Trophoblast cell (in vitro differentiated cells and primary cell): Measurements from ENCODE around the gene ADCY1.

ENCODE experiments used
- DNase-seq, 2 donors: peaks; one replicate each; pipeline ENCODE4 v3.0.0-alpha.2; 2016
- H2AFZ ChIP-seq: 2 replicates; pipeline ENCODE4 v1.6.1; 2013; ENCODE audit warnings: low read length, moderate library complexity, mild to moderate bottlenecking; ENCODE audit not compliant: insufficient read depth, poor library complexity
- H2AK5ac ChIP-seq: 2 replicates; pipeline ENCODE4 v1.6.1; 2013; ENCODE audit warnings: mild to moderate bottlenecking, low read length
- H2BK120ac ChIP-seq: 2 replicates; pipeline ENCODE4 v1.6.1; 2013; ENCODE audit warnings: low read length, mild to moderate bottlenecking, moderate library complexity; ENCODE audit not compliant: insufficient read depth, poor library complexity
- H2BK12ac ChIP-seq: 2 replicates; pipeline ENCODE4 v1.6.1; 2013; ENCODE audit warnings: mild to moderate bottlenecking, low read length, moderate library complexity
- H2BK5ac ChIP-seq: 2 replicates; pipeline ENCODE4 v1.6.1; 2013; ENCODE audit warnings: low read length, low read depth, moderate library complexity, mild to moderate bottlenecking; ENCODE audit not compliant: poor library complexity
- H3K14ac ChIP-seq: 2 replicates; pipeline ENCODE4 v1.6.1; 2013; ENCODE audit warnings: mild to moderate bottlenecking, low read length
- H3K18ac ChIP-seq: 2 replicates; pipeline ENCODE4 v1.6.1; 2013; ENCODE audit warnings: mild to moderate bottlenecking, low read length
- H3K23ac ChIP-seq: 2 replicates; pipeline ENCODE4 v1.6.1; 2013; ENCODE audit warnings: low read length
- H3K27ac ChIP-seq: 2 replicates; pipeline ENCODE4 v1.5.1; 2013; ENCODE audit warnings: low read depth, mild to moderate bottlenecking, inconsistent platforms, low read length, moderate library complexity
- H3K27me3 ChIP-seq: 2 replicates; pipeline ENCODE4 v1.6.1; 2013; ENCODE audit warnings: inconsistent platforms, mild to moderate bottlenecking, low read length, moderate library complexity; ENCODE audit not compliant: insufficient read depth
- H3K36me3 ChIP-seq, 2 experiments: 1 replicate in 1 of 2; 2 replicates in 1 of 2; pipeline ENCODE4 v1.6.1; 2013; ENCODE audit warnings: low read length in 2 of 2, mild to moderate bottlenecking in 2 of 2, moderate library complexity in 1 of 2; ENCODE audit not compliant: insufficient read depth in 2 of 2, control insufficient read depth in 1 of 2
- H3K4ac ChIP-seq: 2 replicates; pipeline ENCODE4 v1.6.1; 2013; ENCODE audit warnings: low read depth, mild to moderate bottlenecking, low read length, moderate library complexity
- H3K4me1 ChIP-seq, 2 experiments: 1 replicate in 1 of 2; 2 replicates in 1 of 2; pipeline ENCODE4 v1.6.1; 2013; ENCODE audit warnings: low read length in 2 of 2, mild to moderate bottlenecking in 2 of 2, moderate library complexity in 1 of 2; ENCODE audit not compliant: insufficient read depth in 2 of 2, control insufficient read depth in 1 of 2
- H3K4me2 ChIP-seq: 2 replicates; pipeline ENCODE4 v1.6.1; 2013; ENCODE audit warnings: inconsistent platforms, mild to moderate bottlenecking, low read length, moderate library complexity
- H3K4me3 ChIP-seq: 2 replicates; pipeline ENCODE4 v1.5.1; 2013; ENCODE audit warnings: mild to moderate bottlenecking, low read depth, low read length, inconsistent platforms
- H3K79me1 ChIP-seq: one replicate; pipeline ENCODE4 v1.6.1; 2013; ENCODE audit warnings: low read length
- H3K79me2 ChIP-seq: 2 replicates; pipeline ENCODE4 v1.6.1; 2013; ENCODE audit warnings: low read length, mild to moderate bottlenecking; ENCODE audit not compliant: control insufficient read depth, insufficient read depth, poor library complexity
- H3K9ac ChIP-seq: 2 replicates; pipeline ENCODE4 v1.6.1; 2013; ENCODE audit warnings: mild to moderate bottlenecking, low read length
- H3K9me3 ChIP-seq: 2 replicates; pipeline ENCODE4 v1.6.1; 2013; ENCODE audit warnings: low read depth, mild to moderate bottlenecking, control low read depth, inconsistent platforms, low read length; ENCODE audit not compliant: insufficient read depth
- H4K12ac ChIP-seq: 2 replicates; pipeline ENCODE4 v1.6.1; 2013; ENCODE audit warnings: low read depth, mild to moderate bottlenecking, low read length, moderate library complexity
- H4K8ac ChIP-seq: 2 replicates; pipeline ENCODE4 v1.6.1; 2013; ENCODE audit warnings: low read depth, mild to moderate bottlenecking, low read length, moderate library complexity
- H4K91ac ChIP-seq: one replicate; pipeline ENCODE4 v1.6.1; 2013; ENCODE audit warnings: low read depth, mild to moderate bottlenecking, low read length, moderate library complexity
- WGBS: extraction: QIAGEN DNeasy Blood & Tissue Kit; methylation state at CpG from one replicate; pipeline ENCODE4 v1.1.7; 2013; ENCODE audit warnings: missing lambda C conversion rate; ENCODE audit not compliant: insufficient read length, insufficient coverage; ENCODE audit errors: extremely low coverage; 5-methylcytosine and 5-hydroxymethylcytosine counted together

Gene ADCY1

GRCh38 chr7:45583296-45583695 is 9.1 kb downstream of the ADCY1 start:
- no peaks in the 10 kb centered on the region for H3K36me3 ChIP-seq

GRCh38 chr7:45584261-45585210 is 10.4 kb downstream of the ADCY1 start:
- Histone ChIP-seq H3K9ac (no peak overlapping the region), H4K91ac (no peak overlapping the region), H2BK5ac (no peak overlapping the region), H3K79me1 (no peaks in the 10 kb centered on the region), H3K4me3 (no peak overlapping the region), H2AK5ac (no peak overlapping the region), H3K36me3 (no peaks in the 10 kb centered on the region), H4K12ac (no peak overlapping the region), H3K9me3 (peaks cover 3% of the 10 kb centered on the region), H2AFZ (no peak overlapping the region), H3K4me2 (no peak overlapping the region), H3K23ac (no peak overlapping the region), H3K4ac (no peak overlapping the region), H3K27ac (no peak overlapping the region), H3K4me1 (no peaks in the 10 kb centered on the region), H3K27me3 (no peaks in the 10 kb centered on the region), H3K18ac (no peak overlapping the region), H3K79me2 (no peaks in the 10 kb centered on the region), H4K8ac (no peak overlapping the region), H2BK120ac (no peak overlapping the region), H3K14ac (no peak overlapping the region), H2BK12ac (no peak overlapping the region)
- no CpG with 5 or more reads among the region's 16 CpGs for WGBS
- no peak for DNase-seq

More at GRCh38 chr7:45583296-45583695, 9.1 kb downstream of the ADCY1 start:
- no CpG with 5 or more reads among the region's 2 CpGs for WGBS
- Histone ChIP-seq H3K4me2 (no peak overlapping the region), H3K27me3 (no peaks in the 10 kb centered on the region), H2AFZ (no peak overlapping the region), H3K4me3 (no peak overlapping the region), H3K79me2 (no peaks in the 10 kb centered on the region), H4K91ac (no peak overlapping the region), H3K4me1 (no peaks in the 10 kb centered on the region), H3K23ac (no peak overlapping the region), H3K4ac (no peak overlapping the region), H3K79me1 (no peaks in the 10 kb centered on the region), H3K9me3 (peaks cover 3% of the 10 kb centered on the region), H3K18ac (no peak overlapping the region), H2AK5ac (no peak overlapping the region), H2BK12ac (no peak overlapping the region), H2BK5ac (no peak overlapping the region), H4K8ac (no peak overlapping the region), H2BK120ac (no peak overlapping the region), H4K12ac (no peak overlapping the region), H3K9ac (no peak overlapping the region), H3K14ac (no peak overlapping the region), H3K27ac (no peak overlapping the region)
- DNase-seq = no peak

- H3K9ac ChIP-seq = no peak overlapping the region
- no peak overlapping the region for H2BK5ac ChIP-seq
- H4K91ac ChIP-seq = no peak overlapping the region
- H3K36me3 ChIP-seq = no peaks in the 10 kb centered on the region
- H3K27me3 ChIP-seq = no peaks in the 10 kb centered on the region
- no peaks in the 10 kb centered on the region for H3K4me1 ChIP-seq
- H2BK120ac ChIP-seq = no peak overlapping the region
- H3K79me1 ChIP-seq = no peaks in the 10 kb centered on the region
- H3K9me3 ChIP-seq = peaks cover 3% of the 10 kb centered on the region
- H4K8ac ChIP-seq = no peak overlapping the region
- H3K79me2 ChIP-seq = no peaks in the 10 kb centered on the region
- H3K27ac ChIP-seq = no peak overlapping the region
- DNase-seq = no peak
- no peak overlapping the region for H2BK12ac ChIP-seq
- no peak overlapping the region for H4K12ac ChIP-seq
- H3K4ac ChIP-seq = no peak overlapping the region
- no peak overlapping the region for H3K4me3 ChIP-seq
- WGBS = no CpG with 5 or more reads among the region's 5 CpGs
- H3K18ac ChIP-seq = no peak overlapping the region
- no peak overlapping the region for H3K14ac ChIP-seq
- no peak overlapping the region for H3K23ac ChIP-seq
- H2AK5ac ChIP-seq = no peak overlapping the region
- no peak overlapping the region for H2AFZ ChIP-seq
- no peak overlapping the region for H3K4me2 ChIP-seq
These were observed 11.5 kb downstream of the ADCY1 start for GRCh38 chr7:45585628-45586027.

- Histone ChIP-seq H3K18ac (no peak overlapping the region), H2AFZ (no peak overlapping the region), H4K12ac (no peak overlapping the region), H3K9ac (no peak overlapping the region), H3K9me3 (peaks cover 3% of the 10 kb centered on the region), H4K8ac (no peak overlapping the region), H2BK120ac (no peak overlapping the region), H4K91ac (no peak overlapping the region), H3K4me3 (no peak overlapping the region), H3K4me2 (no peak overlapping the region), H3K79me2 (no peaks in the 10 kb centered on the region), H3K23ac (no peak overlapping the region), H3K27me3 (no peaks in the 10 kb centered on the region), H3K36me3 (no peaks in the 10 kb centered on the region), H3K4ac (no peak overlapping the region), H2BK5ac (no peak overlapping the region), H3K14ac (no peak overlapping the region), H3K27ac (no peak overlapping the region), H3K79me1 (no peaks in the 10 kb centered on the region), H2AK5ac (no peak overlapping the region), H3K4me1 (no peaks in the 10 kb centered on the region), H2BK12ac (no peak overlapping the region)
- no peak for DNase-seq
- WGBS = no CpG with 5 or more reads among the region's 12 CpGs
These were observed 12.7 kb downstream of the ADCY1 start for GRCh38 chr7:45586542-45587520.
